C4-2B (cell line): ENCODE data around the gene NCKAP5.
A peak's percentile ranks its signal among the peaks of the same experiment; 100 is the strongest.

Experiments
- H3K27ac ChIP-seq: fragments of 450-650 bp; 2 replicates; pipeline ENCODE4 v1.5.1; 2017
- ZFX ChIP-seq: fragments of 450-650 bp; IDR thresholded peaks from 2 replicates; pipeline ENCODE4 v1.6.1; 2017
- TF ChIP-seq, protein P1 (sequence below): fragments of 450-650 bp; conservative IDR thresholded peaks from 2 replicates; pipeline ENCODE4 v1.5.1; 2017; ENCODE audit warnings: mild to moderate bottlenecking

The NCKAP5 gene

DNA sequence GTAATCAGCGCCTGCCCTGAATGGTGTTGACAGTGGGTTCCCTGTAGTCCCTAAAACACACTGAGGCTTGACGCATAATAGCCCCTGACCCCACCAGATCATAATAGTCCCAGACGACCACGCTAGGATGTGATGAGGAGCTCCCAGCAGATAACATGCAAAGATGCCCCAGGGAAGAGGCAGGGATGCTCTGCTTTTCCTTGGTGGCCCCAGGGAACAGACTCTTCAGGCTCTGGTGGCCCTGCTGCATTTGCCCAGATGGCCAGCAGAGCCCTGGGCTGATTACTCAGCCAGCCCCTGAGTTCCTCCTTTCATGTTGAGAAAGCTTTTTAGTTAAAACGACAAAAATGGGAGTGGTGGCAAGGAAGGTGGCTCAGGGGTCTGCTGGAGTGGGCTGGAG, 5.9 kb upstream of the NCKAP5 start:
- TF ChIP-seq, protein P1, sequence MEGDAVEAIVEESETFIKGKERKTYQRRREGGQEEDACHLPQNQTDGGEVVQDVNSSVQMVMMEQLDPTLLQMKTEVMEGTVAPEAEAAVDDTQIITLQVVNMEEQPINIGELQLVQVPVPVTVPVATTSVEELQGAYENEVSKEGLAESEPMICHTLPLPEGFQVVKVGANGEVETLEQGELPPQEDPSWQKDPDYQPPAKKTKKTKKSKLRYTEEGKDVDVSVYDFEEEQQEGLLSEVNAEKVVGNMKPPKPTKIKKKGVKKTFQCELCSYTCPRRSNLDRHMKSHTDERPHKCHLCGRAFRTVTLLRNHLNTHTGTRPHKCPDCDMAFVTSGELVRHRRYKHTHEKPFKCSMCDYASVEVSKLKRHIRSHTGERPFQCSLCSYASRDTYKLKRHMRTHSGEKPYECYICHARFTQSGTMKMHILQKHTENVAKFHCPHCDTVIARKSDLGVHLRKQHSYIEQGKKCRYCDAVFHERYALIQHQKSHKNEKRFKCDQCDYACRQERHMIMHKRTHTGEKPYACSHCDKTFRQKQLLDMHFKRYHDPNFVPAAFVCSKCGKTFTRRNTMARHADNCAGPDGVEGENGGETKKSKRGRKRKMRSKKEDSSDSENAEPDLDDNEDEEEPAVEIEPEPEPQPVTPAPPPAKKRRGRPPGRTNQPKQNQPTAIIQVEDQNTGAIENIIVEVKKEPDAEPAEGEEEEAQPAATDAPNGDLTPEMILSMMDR: no peak
- TF ChIP-seq ZFX: no peak
- H3K27ac ChIP-seq: no peak overlapping the region

DNA sequence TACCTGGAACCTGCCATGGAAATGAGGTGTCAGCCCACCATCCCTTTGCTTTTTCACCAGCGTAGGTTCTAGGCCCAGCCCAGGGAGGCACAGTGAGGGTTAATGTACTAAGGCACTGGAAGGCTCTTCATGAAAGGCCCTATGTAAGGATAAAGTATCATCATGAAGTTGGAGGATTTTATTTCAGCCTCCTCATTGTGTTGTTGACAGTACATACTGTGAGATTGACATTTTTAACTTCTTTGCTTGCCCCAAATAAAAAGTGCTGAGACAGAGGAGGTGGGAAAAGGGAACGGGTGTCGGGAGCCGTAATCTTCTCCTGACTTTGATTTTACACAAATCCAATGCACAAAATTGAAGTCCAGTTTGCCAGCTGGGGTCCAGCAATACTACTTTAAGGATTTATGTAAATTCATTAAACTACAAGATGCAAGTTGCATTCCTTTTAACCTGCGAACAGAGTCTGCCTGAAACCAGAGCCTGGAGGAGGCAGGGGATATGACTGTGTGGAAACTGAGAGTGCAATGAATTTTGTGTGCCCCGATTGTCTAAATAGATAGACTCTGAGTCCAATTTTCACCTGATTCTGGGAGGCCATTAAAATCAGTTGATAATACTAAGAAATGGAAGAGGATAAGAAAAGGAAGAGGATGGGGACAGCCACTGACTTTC, 5.4 kb upstream of the NCKAP5 start:
- H3K27ac ChIP-seq: no peak overlapping the region
- TF ChIP-seq ZFX: no peak
- TF ChIP-seq, protein P1: no peak

DNA sequence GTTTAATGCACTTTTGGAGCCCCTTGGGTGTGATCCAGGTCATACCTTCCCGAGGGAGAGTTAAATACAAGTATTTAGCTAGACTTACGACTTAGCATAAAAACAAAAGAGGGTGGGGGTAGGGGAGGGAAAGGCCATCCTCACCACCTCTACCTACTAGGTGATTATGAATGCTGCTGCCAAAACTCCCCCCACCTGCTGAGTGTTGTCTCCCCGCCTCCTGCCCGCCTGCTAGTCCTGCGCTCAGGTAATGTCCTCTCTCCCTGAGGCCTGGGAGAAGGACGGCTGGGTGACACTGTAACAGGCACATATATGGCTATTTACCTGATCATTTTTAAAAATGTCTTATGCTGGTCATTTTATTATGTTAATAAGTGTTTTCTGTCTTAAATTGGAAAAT, 3.0 kb upstream of the NCKAP5 start:
- H3K27ac ChIP-seq: peak overlapping the region; percentile 30; the same call in 1 of the 2 replicates
- no peak for TF ChIP-seq ZFX
- TF ChIP-seq, protein P1: no peak

DNA sequence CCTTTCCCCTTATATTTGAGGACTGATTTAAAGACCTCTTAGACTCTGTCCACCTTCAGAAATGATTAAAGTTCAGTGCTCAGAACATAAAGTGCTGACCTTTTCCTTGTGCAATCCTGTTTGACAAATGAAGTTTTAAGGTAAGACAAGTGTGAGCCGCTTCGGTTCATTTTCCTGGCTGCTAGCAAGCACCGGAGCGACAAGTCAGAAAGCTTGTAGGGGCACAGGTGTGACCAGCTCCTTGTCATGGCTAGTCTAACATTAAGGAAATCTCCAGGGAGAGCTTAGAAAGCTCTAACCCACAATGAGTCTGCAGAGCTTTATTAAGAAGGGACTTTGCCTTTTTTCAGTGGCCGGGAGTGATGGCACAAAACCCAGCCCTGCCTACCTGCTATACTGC, 2.3 kb upstream of the NCKAP5 start:
- TF ChIP-seq, protein P1: no peak
- no peak for TF ChIP-seq ZFX
- no peak overlapping the region for H3K27ac ChIP-seq

DNA sequence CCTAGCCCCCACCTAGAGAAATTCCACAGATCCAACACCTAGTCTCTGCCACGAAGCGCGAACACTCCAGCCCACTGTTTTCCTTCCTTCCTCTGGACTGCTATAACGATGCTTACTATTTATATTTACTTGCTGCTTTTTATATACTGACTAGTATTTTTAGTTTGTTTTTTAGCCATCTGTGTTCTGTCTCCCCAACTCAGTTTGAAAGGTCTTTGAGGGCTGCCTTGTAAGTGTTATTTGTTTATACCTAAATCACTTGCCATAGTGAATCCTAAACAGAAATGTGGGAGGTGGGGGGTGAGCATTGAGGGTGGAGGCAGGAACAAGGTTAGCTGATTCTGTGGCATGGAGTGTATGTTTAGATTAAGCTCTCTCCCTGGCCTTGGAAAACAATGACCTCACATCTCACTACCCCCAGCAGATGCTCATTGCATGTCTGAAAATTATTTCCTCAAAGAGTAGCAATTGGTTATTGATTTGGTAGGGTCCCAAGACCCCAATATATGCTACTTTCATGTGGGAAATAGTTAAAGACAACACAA, 1.1 kb upstream of the NCKAP5 start:
- TF ChIP-seq ZFX: no peak
- TF ChIP-seq, protein P1: no peak
- H3K27ac ChIP-seq: no peak overlapping the region

DNA sequence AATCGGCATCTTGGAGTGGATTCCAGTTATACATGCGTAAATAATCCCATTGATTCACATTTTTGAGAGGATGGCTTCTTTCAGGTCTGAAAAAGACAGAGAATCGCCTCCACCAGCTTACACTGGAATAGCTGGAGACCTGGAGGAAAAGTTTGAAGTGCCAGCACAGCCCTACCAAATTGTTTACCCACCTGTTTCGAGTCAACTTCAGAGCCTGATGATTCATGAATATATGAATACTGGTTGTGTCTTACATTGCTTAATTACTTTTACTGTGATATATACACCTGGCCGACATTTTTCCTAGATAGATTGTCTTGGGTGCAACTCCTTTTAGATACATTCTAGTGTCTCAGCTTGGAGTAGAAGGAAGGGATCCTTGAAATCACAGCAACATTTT, 335 bp upstream of the NCKAP5 start:
- TF ChIP-seq, protein P1: no peak
- no peak for TF ChIP-seq ZFX
- peak overlapping the region; percentile 39; the same call in 1 of the 2 replicates for H3K27ac ChIP-seq

DNA sequence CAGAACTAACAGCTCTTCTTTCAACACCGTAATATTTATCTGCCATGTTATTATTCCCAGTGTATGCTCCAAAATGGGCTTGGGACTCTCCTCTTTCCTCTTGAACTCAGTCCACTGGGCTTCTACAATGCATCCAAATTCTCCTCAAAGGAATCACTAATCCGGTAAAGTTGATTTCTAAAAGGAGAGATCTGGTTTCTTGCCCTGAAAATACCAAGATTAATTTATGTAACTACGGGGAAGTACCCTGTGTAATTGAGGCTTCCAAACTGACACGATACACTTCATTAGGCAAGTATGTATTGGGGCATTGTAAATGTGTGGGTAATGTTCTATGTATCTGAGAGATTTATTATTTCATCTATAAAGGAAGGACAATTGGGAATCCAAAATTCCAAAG, 5.7 kb downstream of the NCKAP5 start:
- TF ChIP-seq ZFX: no peak
- TF ChIP-seq, protein P1: no peak
- H3K27ac ChIP-seq: no peak overlapping the region
